VCaP (cell line): ENCODE data around the gene NKX1-2.

Experiments used
- H3K27ac ChIP-seq: fragments of 450-650 bp; 2 replicates; pipeline ENCODE4 v1.5.1; 2017
- CTCF ChIP-seq: fragments of 450-650 bp; conservative IDR thresholded peaks from 2 replicates; pipeline ENCODE4 v1.5.1; 2017; ENCODE audit warnings: mild to moderate bottlenecking, moderate library complexity

Gene NKX1-2

GRCh38 chr10:124494046-124494807 lies 44.4 kb upstream of the NKX1-2 start:
- no peak overlapping the region for H3K27ac ChIP-seq
- TF ChIP-seq CTCF, result no peak

DNA sequence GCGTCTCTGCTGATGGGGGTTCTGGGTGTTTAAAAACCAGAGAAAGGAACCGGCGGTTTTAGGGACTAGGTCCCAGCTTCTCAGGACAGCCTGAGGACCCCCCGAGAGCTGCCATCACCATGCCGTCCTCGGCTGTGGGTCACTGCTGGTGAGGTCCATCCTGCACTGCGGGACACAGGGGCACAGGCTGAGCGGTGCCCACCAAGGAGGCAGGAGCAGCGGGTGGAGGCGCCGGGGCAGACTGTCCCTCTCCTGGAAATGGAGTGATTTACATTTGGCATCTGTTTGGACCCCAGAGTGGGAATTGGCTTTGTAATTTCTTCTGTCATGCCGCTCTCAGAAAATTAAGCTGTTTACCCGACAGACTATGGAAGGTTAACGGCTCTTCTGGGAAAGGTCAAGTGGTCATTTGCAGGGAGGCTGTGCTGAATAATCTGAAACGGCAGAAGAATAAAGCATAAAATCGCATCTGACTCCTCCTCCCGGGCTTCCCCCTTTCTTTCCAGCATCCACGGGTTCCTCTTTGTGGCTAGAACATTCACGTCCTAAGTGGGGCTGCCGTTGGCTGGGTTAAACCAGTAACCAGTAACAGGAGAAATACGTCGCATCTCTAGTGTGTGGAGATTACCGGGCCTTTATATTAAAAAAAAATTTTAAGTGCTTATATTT lies 43.5 kb upstream of the NKX1-2 start:
- no peak overlapping the region for H3K27ac ChIP-seq
- TF ChIP-seq CTCF, result no peak

- no peak overlapping the region for H3K27ac ChIP-seq
- no peak for TF ChIP-seq CTCF
These were observed 42.4 kb upstream of the NKX1-2 start for GRCh38 chr10:124492266-124492665.

GRCh38 chr10:124491105-124491504 lies 41.3 kb upstream of the NKX1-2 start:
- no peak for TF ChIP-seq CTCF

GRCh38 chr10:124486635-124487034 lies 36.8 kb upstream of the NKX1-2 start:
- TF ChIP-seq CTCF, result no peak
- H3K27ac ChIP-seq, result no peak overlapping the region

More at GRCh38 chr10:124491105-124491504, 41.3 kb upstream of the NKX1-2 start:
- no peak overlapping the region for H3K27ac ChIP-seq

DNA sequence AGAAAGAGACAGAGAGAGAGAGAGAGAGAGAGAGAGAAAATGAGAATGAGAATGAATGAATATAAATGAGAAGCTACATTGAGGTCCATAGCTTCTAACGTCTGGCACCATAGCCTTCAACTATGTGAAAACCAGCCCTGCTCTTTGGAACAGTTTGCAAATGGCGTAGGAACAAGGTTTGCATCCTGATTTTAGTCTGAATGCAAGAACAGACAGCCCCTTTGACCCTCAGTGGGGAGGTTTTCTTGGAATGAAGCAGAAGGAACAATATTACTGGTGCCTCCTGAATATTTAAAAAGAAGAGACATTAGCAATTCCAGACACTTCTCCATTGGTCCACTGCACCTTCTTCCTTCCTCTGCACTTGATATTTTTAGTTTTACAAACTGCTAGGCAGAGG lies 34.8 kb upstream of the NKX1-2 start:
- no peak overlapping the region for H3K27ac ChIP-seq
- no peak for TF ChIP-seq CTCF

- H3K27ac ChIP-seq, result no peak overlapping the region
- TF ChIP-seq CTCF, result no peak
These were observed 34.2 kb upstream of the NKX1-2 start for GRCh38 chr10:124484031-124484430.
